GM12878 (cell line): ENCODE results near the gene MISP3. TPM values are rescaled to one million over a fixed set of nuclear protein-coding genes. Genes with fewer than 3 reads are reported as not detected.

Source experiments
- ATAC-seq: fragments of 200-7000 bp; cut with Tn5 transposase; 3 replicates; pipeline ENCODE4 v1.9.1; 2020; ENCODE audit warnings: mild to moderate bottlenecking, moderate library complexity
- BruUV-seq: library from RNA; stranded (reverse); fragments of 400-500 nt; replicated peaks from 2 replicates; lab custom pipeline; 2021; lab: Mats Ljungman, UMichigan
- CTCF ChIA-PET: fragments of 300-600 bp; sonication (Branson Sonifier 250); formaldehyde crosslinking; extraction: SDS; loops from one replicate; lab custom pipeline; 2021; ENCODE audit warnings: inconsistent platforms; lab: Yijun Ruan, JAX
- POLR2A ChIA-PET: fragments of 350-600 bp; formaldehyde crosslinking; extraction: SDS; loops from one replicate; lab custom pipeline; 2021; ENCODE audit warnings: inconsistent platforms; lab: Charles Lee
- RAD21 ChIA-PET: fragments of 300-600 bp; sonication (Branson Sonifier 250); formaldehyde crosslinking; loops from one replicate; lab custom pipeline; 2023; ENCODE audit warnings: antibody characterized with exemption; ENCODE audit not compliant: unreplicated experiment; lab: Charles Lee
- SMC1A ChIA-PET: fragments of 300-600 bp; sonication (Branson Sonifier 250); formaldehyde crosslinking; loops from one replicate; lab custom pipeline; 2023; ENCODE audit not compliant: unreplicated experiment, uncharacterized antibody; lab: Charles Lee
- DNase-seq: peaks from one replicate; pipeline ENCODE4 v3.0.0-alpha.2; 2011; ENCODE audit warnings: low read depth, low spot score
- FAIRE-seq: peaks from 3 replicates; lab custom pipeline; 2011; peaks lifted over from hg19 to GRCh38; lab: Jason Lieb, UNC
- H2AFZ ChIP-seq: 2 replicates; pipeline ENCODE4 v1.6.0; 2011; ENCODE audit warnings: low read depth, low read length, control low read depth; ENCODE audit not compliant: control insufficient read depth
- H3K27ac ChIP-seq: 2 replicates; pipeline ENCODE4 v1.5.1; 2011; ENCODE audit warnings: control low read depth; ENCODE audit not compliant: control insufficient read depth, insufficient read depth
- H3K27me3 ChIP-seq, 2 experiments: replicated peaks in 1 of 2; 2 replicates each; pipeline versions ENCODE4 v1.6.0 to v1.6.1; 2011; ENCODE audit warnings: low read length in 1 of 2; ENCODE audit not compliant: control insufficient read depth in 2 of 2, insufficient read depth in 2 of 2
- H3K36me3 ChIP-seq, 2 experiments: 2 replicates each; pipeline ENCODE4 v1.5.1; 2011; ENCODE audit warnings: low read length in 1 of 2; ENCODE audit not compliant: control insufficient read depth in 2 of 2, insufficient read depth in 2 of 2
- H3K4me1 ChIP-seq: 2 replicates; pipeline ENCODE4 v1.6.1; 2011; ENCODE audit warnings: mild to moderate bottlenecking, low read length, moderate library complexity, mixed read lengths; ENCODE audit not compliant: control insufficient read depth, insufficient read depth
- H3K4me2 ChIP-seq: 2 replicates; pipeline ENCODE4 v1.6.0; 2011; ENCODE audit warnings: control low read depth; ENCODE audit not compliant: control insufficient read depth, insufficient read depth
- H3K4me3 ChIP-seq: fragments of 200-600 bp; sonication (generic); 2 replicates; pipeline ENCODE4 v1.5.1; 2016
- H3K79me2 ChIP-seq: 2 replicates; pipeline ENCODE4 v1.6.0; 2011; ENCODE audit warnings: low read length; ENCODE audit not compliant: control insufficient read depth, insufficient read depth
- H3K9ac ChIP-seq: 2 replicates; pipeline ENCODE4 v1.8.0; 2011; ENCODE audit warnings: low read length, control low read depth, mixed read lengths; ENCODE audit not compliant: control insufficient read depth, insufficient read depth
- H3K9me3 ChIP-seq: replicated peaks from 3 replicates; pipeline ENCODE4 v1.5.1; 2011; ENCODE audit warnings: mild to moderate bottlenecking, low read length; ENCODE audit not compliant: control insufficient read depth, insufficient read depth
- H4K20me1 ChIP-seq: 2 replicates; pipeline ENCODE4 v1.6.0; 2011; ENCODE audit not compliant: control insufficient read depth, insufficient read depth
- WGBS: methylation state at CpG from one replicate; pipeline ENCODE4 v1.1.6; 2016; ENCODE audit warnings: low lambda C conversion rate; ENCODE audit not compliant: insufficient replicate concordance, insufficient coverage; ENCODE audit errors: missing lambda C conversion rate; 5-methylcytosine and 5-hydroxymethylcytosine counted together
- in situ Hi-C: fragments of 300-500 bp; cut with MboI; formaldehyde crosslinking; loops from 9 replicates; pipeline ENCODE4 v1.14.3; 2018; ENCODE audit warnings: mixed read lengths
- intact Hi-C: fragments of 100-400 bp; cut with micrococcal nuclease; formaldehyde crosslinking; loops from one replicate; pipeline ENCODE4 v1.14.2; 2022; ENCODE audit not compliant: unreplicated experiment
- polyA plus RNA-seq, 11 experiments: library from polyadenylated mRNA; depleted of rRNA in 4 of 11; unstranded in 6 of 11; stranded (reverse) in 5 of 11; fragments of >200 nt; fragmentation: Nextera tagmentation in 4 of 11; fragmentation: Illumina TruSeq in 1 of 11; extraction: Ambion mirVana in 4 of 11; extraction: Trizol in 1 of 11; gene quantifications; 1 replicate in 1 of 11; 2 replicates in 10 of 11; pipeline versions ENCODE4 v1.2.1 to v1.2.3, GENCODE V29; 2011 to 2016; ENCODE audit warnings: inconsistent platforms in 2 of 11, missing spikeins in 2 of 11, low read depth in 1 of 11
- total RNA-seq, 4 experiments: library from RNA; depleted of rRNA in 3 of 4; stranded (reverse); fragments of >200 nt in 3 of 4; fragmentation: Illumina TruSeq in 1 of 4; extraction: Trizol in 1 of 4; gene quantifications; 2 replicates each; pipeline versions ENCODE4 v1.2.1 to v1.2.3, GENCODE V29; 2013 to 2021
- TF ChIP-seq, protein P1 (sequence below): fragments of 450-650 bp; formaldehyde crosslinking; IDR thresholded peaks from 2 replicates; pipeline ENCODE4 v1.4.0; 2020; ENCODE audit warnings: mild to moderate bottlenecking, moderate library complexity

The MISP3 gene
- total and polyA plus RNA-seq, 10 of the 15 experiments (the other 5 are each of a cell fraction or from before 2014, with no cell fraction given), result 0.07 to 1.4 (median 0.64) TPM

GRCh38 chr19:14112051-14112808, 39.6 kb downstream of the MISP3 start:
- Histone ChIP-seq H3K9me3 (no peaks in the 10 kb centered on the region), H3K9ac (no peak overlapping the region), H3K4me1 (peaks cover 8% of the 10 kb centered on the region), H4K20me1 (no peaks in the 10 kb centered on the region), H2AFZ (no peak overlapping the region), H3K4me3 (no peak overlapping the region), H3K27ac (no peak overlapping the region), H3K27me3 (no peaks in the 10 kb centered on the region), H3K79me2 (peaks cover 8% of the 10 kb centered on the region), H3K36me3 (no peaks in the 10 kb centered on the region; a peak in 1 of 4 replicates), H3K4me2 (no peak overlapping the region)
- ChIA-PET RAD21 (interaction anchor here (0.8 kb wide), 1 partner anchor 53 kb away, joined by 3 read pairs; no protein-coding TSS in a partner anchor), POLR2A (interaction anchor here (1.5 to 2.3 kb wide), 2 partner anchors 20 to 23 kb away, joined by 3 to 8 read pairs; no protein-coding TSS in a partner anchor), SMC1A (interaction anchor here (0.5 kb wide), 1 partner anchor 33 kb away, joined by 3 read pairs; no protein-coding TSS in a partner anchor), CTCF (interaction anchor here (2.3 to 5.3 kb wide), 4 partner anchors 16 to 232 kb away, joined by 5 to 38 read pairs (median 34); partner anchors contain the start of gene MISP3)
- DNase-seq (no peak), FAIRE-seq (no peak), ATAC-seq (no peak)
- 76% methylated on average over 12 of the region's 12 CpGs for WGBS
- in situ Hi-C loops (no loop called here), intact Hi-C loops (no loop called here)
- TF ChIP-seq, protein P1, sequence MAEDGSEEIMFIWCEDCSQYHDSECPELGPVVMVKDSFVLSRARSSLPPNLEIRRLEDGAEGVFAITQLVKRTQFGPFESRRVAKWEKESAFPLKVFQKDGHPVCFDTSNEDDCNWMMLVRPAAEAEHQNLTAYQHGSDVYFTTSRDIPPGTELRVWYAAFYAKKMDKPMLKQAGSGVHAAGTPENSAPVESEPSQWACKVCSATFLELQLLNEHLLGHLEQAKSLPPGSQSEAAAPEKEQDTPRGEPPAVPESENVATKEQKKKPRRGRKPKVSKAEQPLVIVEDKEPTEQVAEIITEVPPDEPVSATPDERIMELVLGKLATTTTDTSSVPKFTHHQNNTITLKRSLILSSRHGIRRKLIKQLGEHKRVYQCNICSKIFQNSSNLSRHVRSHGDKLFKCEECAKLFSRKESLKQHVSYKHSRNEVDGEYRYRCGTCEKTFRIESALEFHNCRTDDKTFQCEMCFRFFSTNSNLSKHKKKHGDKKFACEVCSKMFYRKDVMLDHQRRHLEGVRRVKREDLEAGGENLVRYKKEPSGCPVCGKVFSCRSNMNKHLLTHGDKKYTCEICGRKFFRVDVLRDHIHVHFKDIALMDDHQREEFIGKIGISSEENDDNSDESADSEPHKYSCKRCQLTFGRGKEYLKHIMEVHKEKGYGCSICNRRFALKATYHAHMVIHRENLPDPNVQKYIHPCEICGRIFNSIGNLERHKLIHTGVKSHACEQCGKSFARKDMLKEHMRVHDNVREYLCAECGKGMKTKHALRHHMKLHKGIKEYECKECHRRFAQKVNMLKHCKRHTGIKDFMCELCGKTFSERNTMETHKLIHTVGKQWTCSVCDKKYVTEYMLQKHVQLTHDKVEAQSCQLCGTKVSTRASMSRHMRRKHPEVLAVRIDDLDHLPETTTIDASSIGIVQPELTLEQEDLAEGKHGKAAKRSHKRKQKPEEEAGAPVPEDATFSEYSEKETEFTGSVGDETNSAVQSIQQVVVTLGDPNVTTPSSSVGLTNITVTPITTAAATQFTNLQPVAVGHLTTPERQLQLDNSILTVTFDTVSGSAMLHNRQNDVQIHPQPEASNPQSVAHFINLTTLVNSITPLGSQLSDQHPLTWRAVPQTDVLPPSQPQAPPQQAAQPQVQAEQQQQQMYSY (CRISPR knock-in tag), result no peak
- no TSS peak for BruUV-seq
